ENCODE measurements around the gene AMH. TPM values are rescaled to one million over a fixed set of nuclear protein-coding genes. Genes with fewer than 3 reads are reported as not detected.
A peak's percentile ranks its signal among the peaks of the same experiment; 100 is the strongest.

Gene AMH
- total RNA-seq, 1 donor = under 0.01 TPM

DNA sequence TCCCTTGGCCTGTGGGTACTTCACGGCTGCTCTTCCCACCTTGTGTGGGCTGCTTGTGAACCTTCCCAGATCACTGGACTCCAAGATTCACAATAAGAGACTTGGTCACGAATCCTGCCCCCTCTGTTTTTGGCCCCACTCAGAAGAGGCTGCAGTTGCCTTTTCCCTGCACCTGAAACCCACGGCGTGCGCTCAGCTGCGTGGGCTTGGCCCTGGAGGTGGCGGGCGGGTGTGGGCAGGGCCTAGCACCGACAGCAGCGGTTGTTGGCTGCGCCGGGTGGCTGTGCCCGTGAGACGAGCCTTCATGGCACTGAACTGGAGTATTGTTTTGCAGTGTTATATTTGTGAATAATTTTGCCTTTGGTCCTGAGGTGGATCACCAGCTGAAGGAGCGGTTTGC, 46.8 kb upstream of the AMH start:
- no peaks in the 10 kb centered on the region for H3K27me3 ChIP-seq (ENCODE audit: insufficient read depth, low read length)
- H3K27ac ChIP-seq (ENCODE audit: low read depth, low read length) = no peak overlapping the region
- H2AFZ ChIP-seq (ENCODE audit: low read length) = no peak overlapping the region
- no peak for DNase-seq (ENCODE audit: insufficient read length, low spot score, missing footprints)
- no peaks in the 10 kb centered on the region for H3K9me3 ChIP-seq (ENCODE audit: low read depth, low read length)
- H3K4me2 ChIP-seq (ENCODE audit: insufficient read depth, low read length) = no peak overlapping the region
- TF ChIP-seq, protein P1, sequence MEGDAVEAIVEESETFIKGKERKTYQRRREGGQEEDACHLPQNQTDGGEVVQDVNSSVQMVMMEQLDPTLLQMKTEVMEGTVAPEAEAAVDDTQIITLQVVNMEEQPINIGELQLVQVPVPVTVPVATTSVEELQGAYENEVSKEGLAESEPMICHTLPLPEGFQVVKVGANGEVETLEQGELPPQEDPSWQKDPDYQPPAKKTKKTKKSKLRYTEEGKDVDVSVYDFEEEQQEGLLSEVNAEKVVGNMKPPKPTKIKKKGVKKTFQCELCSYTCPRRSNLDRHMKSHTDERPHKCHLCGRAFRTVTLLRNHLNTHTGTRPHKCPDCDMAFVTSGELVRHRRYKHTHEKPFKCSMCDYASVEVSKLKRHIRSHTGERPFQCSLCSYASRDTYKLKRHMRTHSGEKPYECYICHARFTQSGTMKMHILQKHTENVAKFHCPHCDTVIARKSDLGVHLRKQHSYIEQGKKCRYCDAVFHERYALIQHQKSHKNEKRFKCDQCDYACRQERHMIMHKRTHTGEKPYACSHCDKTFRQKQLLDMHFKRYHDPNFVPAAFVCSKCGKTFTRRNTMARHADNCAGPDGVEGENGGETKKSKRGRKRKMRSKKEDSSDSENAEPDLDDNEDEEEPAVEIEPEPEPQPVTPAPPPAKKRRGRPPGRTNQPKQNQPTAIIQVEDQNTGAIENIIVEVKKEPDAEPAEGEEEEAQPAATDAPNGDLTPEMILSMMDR (IDR thresholded peaks at IDR 0.05; ENCODE audit: extremely low read depth, low read depth, low read length) = no peak
- H3K4me3 ChIP-seq (ENCODE audit: insufficient read depth, low read length) = no peak overlapping the region
- H3K36me3 ChIP-seq (ENCODE audit: insufficient read depth, low read length) = peaks cover 56% of the 10 kb centered on the region
- H3K79me2 ChIP-seq (ENCODE audit: insufficient read depth, low read length) = peaks cover 88% of the 10 kb centered on the region
- peaks cover 4% of the 10 kb centered on the region for H3K4me1 ChIP-seq (ENCODE audit: insufficient read depth, low read length)
- peaks cover 35% of the 10 kb centered on the region for H4K20me1 ChIP-seq (ENCODE audit: insufficient read depth, low read length)

DNA sequence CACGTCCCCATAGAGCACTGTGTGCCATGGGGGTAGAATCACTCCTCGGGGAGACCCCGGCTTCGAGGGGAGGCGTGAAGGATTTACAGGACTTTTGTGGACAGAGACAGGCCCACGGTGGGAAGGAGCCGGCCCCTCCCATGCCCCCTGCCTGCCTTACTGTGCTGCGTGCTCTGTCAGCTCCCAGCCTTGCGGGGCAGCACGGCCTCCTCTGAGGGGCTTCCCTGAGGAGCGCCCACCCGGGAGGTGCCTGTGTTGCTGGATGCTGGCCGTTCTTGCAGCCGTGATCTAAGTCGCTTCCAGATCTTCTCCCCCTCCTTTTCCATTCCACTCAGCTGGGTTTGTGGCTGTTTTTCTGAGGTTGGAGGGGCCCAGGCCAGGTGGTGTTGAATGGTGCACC, 42.1 kb upstream of the AMH start:
- H3K36me3 ChIP-seq (ENCODE audit: insufficient read depth, low read length) = peaks cover 69% of the 10 kb centered on the region
- H3K4me3 ChIP-seq (ENCODE audit: insufficient read depth, low read length) = no peak overlapping the region
- TF ChIP-seq, protein P1 (IDR thresholded peaks at IDR 0.05; ENCODE audit: extremely low read depth, low read depth, low read length) = no peak
- no peak for DNase-seq (ENCODE audit: insufficient read length, low spot score, missing footprints)
- peaks cover 66% of the 10 kb centered on the region for H3K79me2 ChIP-seq (ENCODE audit: insufficient read depth, low read length)
- H3K4me1 ChIP-seq (ENCODE audit: insufficient read depth, low read length) = peaks cover 7% of the 10 kb centered on the region
- no peak overlapping the region for H3K4me2 ChIP-seq (ENCODE audit: insufficient read depth, low read length)
- H2AFZ ChIP-seq (ENCODE audit: low read length) = no peak overlapping the region
- no peaks in the 10 kb centered on the region for H3K27me3 ChIP-seq (ENCODE audit: insufficient read depth, low read length)
- H3K9me3 ChIP-seq (ENCODE audit: low read depth, low read length) = no peaks in the 10 kb centered on the region
- no peak overlapping the region for H3K27ac ChIP-seq (ENCODE audit: low read depth, low read length)
- H4K20me1 ChIP-seq (ENCODE audit: insufficient read depth, low read length) = peaks cover 9% of the 10 kb centered on the region

DNA sequence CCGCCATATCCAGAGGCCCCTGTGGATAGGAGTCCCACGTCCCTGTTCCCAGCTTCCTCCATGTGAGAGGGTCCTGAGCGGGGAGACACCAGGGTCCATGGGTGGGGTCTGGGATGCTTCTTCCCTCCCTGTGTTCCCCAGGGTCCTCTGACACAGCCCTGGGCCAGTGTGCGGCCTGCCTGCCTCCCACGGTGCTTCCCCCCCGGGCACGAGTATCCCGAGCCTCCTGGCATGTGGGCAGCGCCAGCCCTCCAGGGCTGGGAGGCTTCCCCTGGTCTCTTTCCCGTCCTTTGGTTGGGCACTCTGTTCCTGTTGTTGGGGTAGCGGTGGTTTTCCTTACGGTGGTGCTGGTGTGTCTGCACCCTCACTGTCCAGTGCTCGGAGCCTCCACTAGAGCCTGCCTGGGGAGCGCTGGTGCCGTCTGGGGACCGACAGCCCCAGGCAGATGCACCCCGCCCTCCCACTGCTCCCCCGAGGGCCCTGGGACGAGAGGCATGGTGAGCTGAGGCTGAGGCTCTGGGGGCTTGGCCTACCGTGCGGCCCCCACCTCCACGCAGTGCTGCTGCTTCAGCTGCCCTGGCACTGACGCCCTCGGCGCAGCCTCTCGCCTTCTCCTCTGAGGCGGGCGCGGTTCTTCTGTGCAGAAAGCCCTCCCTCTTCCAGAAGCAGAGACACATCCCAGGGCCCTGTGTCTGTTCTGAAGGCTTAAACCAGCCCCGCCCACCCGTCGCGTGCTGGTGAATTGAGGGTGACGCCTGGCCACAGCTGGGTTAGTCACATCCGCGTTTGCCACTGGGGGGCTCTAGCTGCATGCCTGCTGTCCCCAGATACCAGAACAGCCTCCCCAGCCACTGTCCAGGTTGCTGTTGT, 40.9 kb upstream of the AMH start:
- H4K20me1 ChIP-seq (ENCODE audit: insufficient read depth, low read length) = peaks cover 14% of the 10 kb centered on the region
- TF ChIP-seq, protein P1 (IDR thresholded peaks at IDR 0.05; ENCODE audit: extremely low read depth, low read depth, low read length) = peak; percentile 25
- H3K9me3 ChIP-seq (ENCODE audit: low read depth, low read length) = no peaks in the 10 kb centered on the region
- H3K36me3 ChIP-seq (ENCODE audit: insufficient read depth, low read length) = peaks cover 70% of the 10 kb centered on the region
- peak; percentile 100 for DNase-seq (ENCODE audit: insufficient read length, low spot score, missing footprints)
- no peak overlapping the region for H3K4me3 ChIP-seq (ENCODE audit: insufficient read depth, low read length)
- peaks cover 62% of the 10 kb centered on the region for H3K79me2 ChIP-seq (ENCODE audit: insufficient read depth, low read length)
- no peaks in the 10 kb centered on the region for H3K27me3 ChIP-seq (ENCODE audit: insufficient read depth, low read length)
- H3K4me2 ChIP-seq (ENCODE audit: insufficient read depth, low read length) = no peak overlapping the region
- H2AFZ ChIP-seq (ENCODE audit: low read length) = no peak overlapping the region
- peak overlapping the region; percentile 41 for H3K27ac ChIP-seq (ENCODE audit: low read depth, low read length)
- H3K4me1 ChIP-seq (ENCODE audit: insufficient read depth, low read length) = peaks cover 7% of the 10 kb centered on the region

DNA sequence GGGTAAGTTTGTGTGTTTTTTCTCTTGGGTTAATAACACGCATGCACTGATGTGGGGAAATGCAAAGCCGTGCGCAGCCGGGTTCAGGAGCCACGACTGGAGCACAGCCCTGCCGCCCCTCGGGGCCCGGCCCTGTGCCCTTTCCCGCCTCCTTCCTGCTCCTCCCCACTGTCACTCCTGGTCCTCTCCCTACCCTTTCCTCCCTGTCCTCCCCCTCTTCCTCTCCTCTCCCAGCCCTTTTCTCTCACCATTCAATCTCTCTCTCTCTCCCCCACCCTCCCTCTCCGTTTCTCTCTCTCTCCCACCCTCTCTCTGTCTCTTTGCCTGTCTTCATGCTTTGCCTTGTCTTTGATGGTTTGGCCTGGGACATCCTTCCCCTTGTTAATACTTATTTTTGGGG, 40.1 kb upstream of the AMH start:
- Histone ChIP-seq H3K27ac (ENCODE audit: low read depth, low read length) (peak overlapping the region; percentile 41), H3K79me2 (ENCODE audit: insufficient read depth, low read length) (peaks cover 55% of the 10 kb centered on the region), H3K9me3 (ENCODE audit: low read depth, low read length) (no peaks in the 10 kb centered on the region), H3K36me3 (ENCODE audit: insufficient read depth, low read length) (peaks cover 68% of the 10 kb centered on the region), H4K20me1 (ENCODE audit: insufficient read depth, low read length) (peaks cover 17% of the 10 kb centered on the region), H3K4me3 (ENCODE audit: insufficient read depth, low read length) (no peak overlapping the region), H3K4me1 (ENCODE audit: insufficient read depth, low read length) (peaks cover 7% of the 10 kb centered on the region), H3K27me3 (ENCODE audit: insufficient read depth, low read length) (no peaks in the 10 kb centered on the region), H3K4me2 (ENCODE audit: insufficient read depth, low read length) (no peak overlapping the region), H2AFZ (ENCODE audit: low read length) (no peak overlapping the region)
- DNase-seq (ENCODE audit: insufficient read length, low spot score, missing footprints) = no peak
- TF ChIP-seq, protein P1 (IDR thresholded peaks at IDR 0.05; ENCODE audit: extremely low read depth, low read depth, low read length) = no peak
